ENCODE results near the gene CTNNB1.

CTNNB1 gene

DNA sequence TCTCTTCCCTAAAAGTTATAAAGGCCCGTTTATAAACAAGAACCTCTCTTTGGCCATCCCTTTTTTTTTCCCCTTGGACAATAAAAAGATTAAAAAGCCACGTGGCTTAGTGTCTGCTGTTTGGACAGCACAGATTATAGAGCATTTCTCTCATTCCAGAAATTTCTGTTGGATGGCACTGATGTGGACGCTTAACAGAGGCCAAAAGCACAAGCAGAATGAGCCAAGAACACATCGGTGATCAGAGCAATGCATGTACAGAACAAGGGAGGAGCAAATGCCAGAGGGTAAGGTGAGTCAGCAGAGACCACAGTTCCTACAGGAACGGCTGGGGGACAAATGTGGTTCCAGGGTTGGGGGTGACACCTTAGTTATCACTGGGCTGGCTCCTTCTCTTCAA lies 30.3 kb upstream of the CTNNB1 start:
- TF ChIP-seq FOXP2 (optimal IDR thresholded peaks at IDR 0.05; ENCODE audit: borderline replicate concordance, extremely low read depth, extremely low read length, insufficient read depth) = no peak
- no peak for TF ChIP-seq SIN3A (IDR thresholded peaks at IDR 0.05; ENCODE audit: borderline replicate concordance, insufficient read depth, low read length)
- TF ChIP-seq, protein P1, sequence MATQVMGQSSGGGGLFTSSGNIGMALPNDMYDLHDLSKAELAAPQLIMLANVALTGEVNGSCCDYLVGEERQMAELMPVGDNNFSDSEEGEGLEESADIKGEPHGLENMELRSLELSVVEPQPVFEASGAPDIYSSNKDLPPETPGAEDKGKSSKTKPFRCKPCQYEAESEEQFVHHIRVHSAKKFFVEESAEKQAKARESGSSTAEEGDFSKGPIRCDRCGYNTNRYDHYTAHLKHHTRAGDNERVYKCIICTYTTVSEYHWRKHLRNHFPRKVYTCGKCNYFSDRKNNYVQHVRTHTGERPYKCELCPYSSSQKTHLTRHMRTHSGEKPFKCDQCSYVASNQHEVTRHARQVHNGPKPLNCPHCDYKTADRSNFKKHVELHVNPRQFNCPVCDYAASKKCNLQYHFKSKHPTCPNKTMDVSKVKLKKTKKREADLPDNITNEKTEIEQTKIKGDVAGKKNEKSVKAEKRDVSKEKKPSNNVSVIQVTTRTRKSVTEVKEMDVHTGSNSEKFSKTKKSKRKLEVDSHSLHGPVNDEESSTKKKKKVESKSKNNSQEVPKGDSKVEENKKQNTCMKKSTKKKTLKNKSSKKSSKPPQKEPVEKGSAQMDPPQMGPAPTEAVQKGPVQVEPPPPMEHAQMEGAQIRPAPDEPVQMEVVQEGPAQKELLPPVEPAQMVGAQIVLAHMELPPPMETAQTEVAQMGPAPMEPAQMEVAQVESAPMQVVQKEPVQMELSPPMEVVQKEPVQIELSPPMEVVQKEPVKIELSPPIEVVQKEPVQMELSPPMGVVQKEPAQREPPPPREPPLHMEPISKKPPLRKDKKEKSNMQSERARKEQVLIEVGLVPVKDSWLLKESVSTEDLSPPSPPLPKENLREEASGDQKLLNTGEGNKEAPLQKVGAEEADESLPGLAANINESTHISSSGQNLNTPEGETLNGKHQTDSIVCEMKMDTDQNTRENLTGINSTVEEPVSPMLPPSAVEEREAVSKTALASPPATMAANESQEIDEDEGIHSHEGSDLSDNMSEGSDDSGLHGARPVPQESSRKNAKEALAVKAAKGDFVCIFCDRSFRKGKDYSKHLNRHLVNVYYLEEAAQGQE (IDR thresholded peaks at IDR 0.05; ENCODE audit: insufficient read depth in 1 of 2, low read depth in 2 of 2, low read length in 2 of 2) = no peak
- no peak for TF ChIP-seq TAF1 (IDR thresholded peaks at IDR 0.05; ENCODE audit: borderline replicate concordance, insufficient read depth, low read length)
- no peak for TF ChIP-seq POLR2AphosphoS5 (IDR thresholded peaks at IDR 0.05; ENCODE audit: low read depth, low read length)

DNA sequence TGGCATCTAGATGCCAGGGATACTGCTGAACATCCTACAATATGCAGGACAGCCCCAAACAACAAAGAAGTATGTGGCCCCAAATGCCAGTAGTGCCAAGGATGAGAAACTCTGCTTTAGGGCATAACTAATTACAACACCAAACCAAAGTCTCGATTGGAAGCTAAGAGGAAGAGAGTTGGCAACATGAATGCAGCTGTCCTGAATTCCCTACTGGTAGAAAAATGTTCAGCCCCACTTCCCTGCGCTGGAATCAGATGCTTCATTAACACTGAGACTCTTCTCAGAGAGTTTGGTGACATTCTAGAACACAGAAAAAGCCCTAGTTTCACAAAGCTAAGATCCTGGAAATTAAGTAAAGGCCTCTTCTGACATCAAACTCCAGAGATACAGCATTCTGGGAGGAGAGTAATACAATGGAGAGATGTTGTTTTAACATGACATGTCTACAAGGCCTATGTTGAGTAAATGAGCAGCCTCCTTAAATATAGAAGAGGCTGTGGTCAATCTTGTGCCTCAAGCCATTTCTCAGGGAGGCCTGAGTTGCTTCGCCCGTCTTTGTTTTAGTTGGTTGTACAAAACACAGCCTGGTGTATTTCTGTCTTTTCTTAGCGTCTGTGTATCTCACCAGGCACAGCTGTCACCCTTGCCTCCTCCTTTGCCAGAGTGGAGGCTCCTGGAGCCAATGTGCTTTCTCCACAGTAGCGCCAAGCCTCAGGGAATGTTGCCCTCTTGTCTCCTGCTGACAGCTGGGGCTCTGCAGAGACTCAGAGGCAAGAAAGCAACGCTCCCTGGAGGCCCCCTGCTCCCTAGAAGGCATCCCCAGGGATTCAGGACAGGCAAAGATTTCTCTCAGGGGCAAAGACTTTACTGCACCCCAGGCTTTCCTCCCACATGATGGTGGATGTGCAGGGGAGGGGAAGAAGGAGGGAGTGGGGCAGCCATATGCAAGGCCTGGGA lies 25.1 kb upstream of the CTNNB1 start:
- TF ChIP-seq, protein P1 (IDR thresholded peaks at IDR 0.05; ENCODE audit: insufficient read depth in 1 of 2, low read depth in 2 of 2, low read length in 2 of 2) = no peak
- no peak for TF ChIP-seq TAF1 (IDR thresholded peaks at IDR 0.05; ENCODE audit: borderline replicate concordance, insufficient read depth, low read length)

DNA sequence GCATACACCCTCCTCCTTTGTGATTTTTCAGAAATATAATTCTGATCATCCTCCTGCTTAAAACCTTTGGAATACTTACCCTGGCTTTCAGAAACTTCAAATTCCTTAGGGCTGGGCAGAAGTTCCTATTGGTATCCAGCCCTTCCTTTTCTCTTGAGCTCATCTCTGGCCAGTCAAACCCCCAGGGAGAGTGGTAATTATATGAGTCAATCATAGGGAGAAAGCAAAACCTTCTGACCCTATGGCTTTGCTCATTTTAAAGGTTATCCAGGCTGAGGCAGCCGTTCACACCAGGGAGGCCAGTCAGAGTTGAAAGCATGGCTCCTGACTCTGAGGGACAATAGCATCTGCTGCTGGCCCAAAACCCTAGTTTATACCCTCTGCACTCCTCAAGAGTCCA lies 23.9 kb upstream of the CTNNB1 start:
- TF ChIP-seq SIN3A (IDR thresholded peaks at IDR 0.05; ENCODE audit: borderline replicate concordance, insufficient read depth, low read length) = no peak
- no peak for TF ChIP-seq TAF1 (IDR thresholded peaks at IDR 0.05; ENCODE audit: borderline replicate concordance, insufficient read depth, low read length)
- no peak for TF ChIP-seq POLR2AphosphoS5 (IDR thresholded peaks at IDR 0.05; ENCODE audit: low read depth, low read length)
- TF ChIP-seq FOXP2 (optimal IDR thresholded peaks at IDR 0.05; ENCODE audit: borderline replicate concordance, extremely low read depth, extremely low read length, insufficient read depth) = no peak
- TF ChIP-seq, protein P1 (IDR thresholded peaks at IDR 0.05; ENCODE audit: insufficient read depth in 1 of 2, low read depth in 2 of 2, low read length in 2 of 2) = no peak

DNA sequence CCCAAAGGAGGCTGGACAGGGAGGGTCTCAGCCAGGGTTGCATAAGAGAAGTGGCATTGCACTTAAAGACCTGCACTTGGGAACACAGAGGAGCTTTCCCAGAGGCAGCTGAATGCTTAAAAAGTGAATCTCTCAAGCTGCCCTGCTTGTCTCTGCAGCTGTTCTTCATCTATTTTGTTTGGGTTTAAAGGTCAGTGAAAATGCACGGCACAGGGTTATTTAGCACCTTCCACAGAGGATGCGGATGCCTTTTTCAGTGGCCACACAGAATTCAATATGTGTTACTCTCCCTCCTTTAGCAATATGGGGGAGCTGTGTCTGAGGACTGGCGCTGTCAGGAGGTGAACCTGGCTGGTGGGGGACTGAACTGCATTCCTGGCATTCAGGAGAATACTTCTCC lies 22.7 kb upstream of the CTNNB1 start:
- TF ChIP-seq, protein P1 (IDR thresholded peaks at IDR 0.05; ENCODE audit: insufficient read depth in 1 of 2, low read depth in 2 of 2, low read length in 2 of 2) = no peak
- TF ChIP-seq POLR2AphosphoS5 (IDR thresholded peaks at IDR 0.05; ENCODE audit: low read depth, low read length) = no peak
- no peak for TF ChIP-seq TAF1 (IDR thresholded peaks at IDR 0.05; ENCODE audit: borderline replicate concordance, insufficient read depth, low read length)
- TF ChIP-seq FOXP2 (optimal IDR thresholded peaks at IDR 0.05; ENCODE audit: borderline replicate concordance, extremely low read depth, extremely low read length, insufficient read depth) = no peak
- TF ChIP-seq SIN3A (IDR thresholded peaks at IDR 0.05; ENCODE audit: borderline replicate concordance, insufficient read depth, low read length) = no peak

All from PFSK-1 (cell line).